Activated CD4-positive, alpha-beta T cell treated with anti-CD3 and anti-CD28 coated beads, Interleukin-2, amount 50 U/mL, for 16 hours (primary cell): ENCODE data around the gene ELK4.

Experiments
- DNase-seq: peaks from one replicate; pipeline ENCODE4 v3.0.0-alpha.2; 2020

Gene ELK4

GRCh38 chr1:205631768-205632668, at the start of gene ELK4:
TSS of gene ELK4 (minus strand) at chr1:205632011. CDS start at chr1:205623882, 8,129 bp downstream.
- DNase-seq = peak; percentile 99

DNA sequence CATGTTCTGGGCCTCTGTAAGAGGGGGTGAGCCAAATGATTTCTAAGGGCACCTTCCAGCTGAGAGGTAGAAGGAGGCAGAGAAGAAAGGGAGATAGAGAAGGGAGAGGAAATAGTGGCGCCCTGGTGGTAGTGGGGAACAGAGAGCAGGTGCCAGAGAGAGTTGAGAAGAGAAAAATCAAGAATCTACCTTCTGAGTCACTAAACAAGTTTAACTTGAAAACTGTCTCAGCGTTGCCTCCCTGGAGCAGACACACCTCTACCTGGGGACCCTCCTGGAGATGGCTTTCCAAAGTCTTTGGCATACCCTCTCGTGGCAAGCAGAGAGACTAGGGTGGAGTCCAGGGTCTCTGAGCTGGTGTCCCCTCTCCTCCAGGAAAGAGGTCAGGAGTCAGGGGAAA, 49.6 kb upstream of the ELK4 start:
- DNase-seq = no peak

- DNase-seq = peak; percentile 17
Measured at GRCh38 chr1:205680073-205680851, 48.5 kb upstream of the ELK4 start, which contains the start of gene SLC45A3. TSS of gene SLC45A3 (minus strand) at chr1:205680509. CDS start at chr1:205664656, 15,853 bp downstream.

DNA sequence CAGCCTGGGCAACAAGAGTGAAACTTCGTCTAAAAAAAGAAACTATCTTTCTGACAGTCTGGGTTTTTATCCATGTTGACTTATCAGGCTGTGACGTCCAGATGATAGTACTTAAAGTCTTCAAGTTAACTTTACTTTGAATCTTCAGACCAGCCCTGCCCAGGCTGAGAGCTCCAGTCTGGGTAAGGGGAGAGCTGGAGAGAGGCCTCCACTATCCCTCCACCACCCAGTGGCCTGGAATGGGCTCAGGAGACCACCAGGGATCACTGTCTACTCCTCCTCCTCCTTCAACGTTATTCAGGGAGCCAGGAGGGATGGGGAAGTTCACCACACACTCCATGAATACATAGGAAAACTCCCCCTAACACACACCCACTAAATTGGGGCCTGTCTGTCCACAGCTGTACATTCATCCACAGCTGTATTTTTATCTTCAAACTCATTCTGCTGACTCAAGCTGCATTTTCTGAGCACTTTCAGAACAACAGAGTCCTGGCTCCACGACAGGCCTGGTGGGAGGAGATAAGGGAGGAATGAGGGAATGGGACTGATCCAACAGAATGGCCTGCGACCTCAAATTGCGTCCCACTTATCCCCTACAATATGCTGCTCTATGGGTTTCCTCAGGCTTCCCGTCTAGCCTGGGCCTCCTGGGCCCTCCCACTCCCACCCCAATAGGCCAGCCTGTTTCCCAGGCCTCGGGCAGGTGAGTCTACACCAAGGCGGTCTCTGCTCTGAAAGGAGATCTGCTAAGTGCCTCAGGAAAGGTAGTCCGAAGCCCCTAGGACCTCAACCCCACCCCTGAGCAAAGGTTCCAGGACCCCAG, 46.7 kb upstream of the ELK4 start:
- DNase-seq = no peak

- DNase-seq = no peak
Measured at GRCh38 chr1:205677167-205677566, 45.4 kb upstream of the ELK4 start.

GRCh38 chr1:205676597-205676996, 44.8 kb upstream of the ELK4 start:
- no peak for DNase-seq

GRCh38 chr1:205676002-205676401, 44.2 kb upstream of the ELK4 start:
- DNase-seq = no peak

GRCh38 chr1:205675247-205675646, 43.4 kb upstream of the ELK4 start:
- DNase-seq = no peak

GRCh38 chr1:205672970-205673369, 41.2 kb upstream of the ELK4 start:
- no peak for DNase-seq

DNA sequence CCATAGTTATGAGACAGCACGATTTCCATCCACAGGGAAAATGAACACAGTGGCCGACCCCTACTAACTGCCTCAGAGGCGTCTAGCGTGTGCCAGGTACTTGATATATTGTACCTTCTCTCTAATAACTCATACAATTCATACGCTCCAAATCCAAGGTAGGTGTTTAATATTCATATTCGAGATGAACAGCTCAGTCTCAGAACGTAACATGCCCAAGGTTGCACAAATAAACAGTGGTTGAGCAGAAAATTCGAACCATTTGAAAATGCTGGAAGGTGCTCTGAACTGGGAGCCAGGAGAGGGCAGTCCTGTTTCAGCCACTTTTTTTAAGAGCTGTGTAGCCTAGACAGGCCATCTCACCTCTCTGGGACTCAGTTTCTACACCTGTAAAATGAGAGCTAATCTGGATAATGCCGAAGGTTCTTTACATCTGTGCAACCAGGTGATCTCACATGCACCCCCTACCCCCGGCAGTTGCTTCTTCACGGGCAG, 40.6 kb upstream of the ELK4 start:
- no peak for DNase-seq

DNA sequence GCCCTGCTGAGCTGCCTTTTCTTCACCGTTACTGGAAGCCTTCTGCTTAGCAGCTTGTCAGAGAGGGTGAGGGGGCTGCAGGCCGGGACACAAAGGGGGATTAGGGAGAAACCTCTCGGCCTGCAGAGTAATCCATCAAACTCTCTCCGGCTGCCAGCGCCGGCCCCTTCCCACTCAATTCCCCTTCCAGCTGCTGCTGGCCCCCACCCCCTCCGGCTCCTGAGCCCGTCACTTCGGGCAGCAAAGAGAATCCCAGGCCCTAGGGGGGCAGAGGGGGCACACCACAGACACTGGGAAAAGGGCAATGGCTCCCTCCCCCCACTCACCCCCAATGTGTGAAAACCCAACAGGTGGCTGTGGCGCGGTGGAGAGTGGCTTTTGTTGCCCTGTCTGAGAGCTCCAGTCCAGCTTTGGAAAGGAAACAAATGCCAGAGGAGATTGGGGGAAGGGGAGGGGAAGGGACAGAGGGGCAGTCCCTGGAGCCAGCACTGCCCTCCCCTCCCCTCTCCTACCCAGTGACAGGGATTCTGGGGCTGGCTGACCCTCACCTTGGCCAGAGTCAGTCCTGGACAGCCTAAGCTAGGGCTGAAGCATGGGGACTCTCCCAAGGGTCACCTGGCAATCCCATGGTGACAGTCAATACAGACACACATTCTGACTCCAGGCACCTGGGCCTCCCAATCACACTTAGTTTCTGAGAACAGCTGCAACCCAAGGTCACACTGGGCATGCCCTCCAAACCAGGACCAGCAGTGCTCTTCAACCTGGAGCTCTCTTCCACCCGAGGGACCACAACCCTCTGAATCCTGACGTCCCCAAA, 39.0 kb upstream of the ELK4 start:
- no peak for DNase-seq

GRCh38 chr1:205670150-205670446, 38.3 kb upstream of the ELK4 start:
- no peak for DNase-seq

DNA sequence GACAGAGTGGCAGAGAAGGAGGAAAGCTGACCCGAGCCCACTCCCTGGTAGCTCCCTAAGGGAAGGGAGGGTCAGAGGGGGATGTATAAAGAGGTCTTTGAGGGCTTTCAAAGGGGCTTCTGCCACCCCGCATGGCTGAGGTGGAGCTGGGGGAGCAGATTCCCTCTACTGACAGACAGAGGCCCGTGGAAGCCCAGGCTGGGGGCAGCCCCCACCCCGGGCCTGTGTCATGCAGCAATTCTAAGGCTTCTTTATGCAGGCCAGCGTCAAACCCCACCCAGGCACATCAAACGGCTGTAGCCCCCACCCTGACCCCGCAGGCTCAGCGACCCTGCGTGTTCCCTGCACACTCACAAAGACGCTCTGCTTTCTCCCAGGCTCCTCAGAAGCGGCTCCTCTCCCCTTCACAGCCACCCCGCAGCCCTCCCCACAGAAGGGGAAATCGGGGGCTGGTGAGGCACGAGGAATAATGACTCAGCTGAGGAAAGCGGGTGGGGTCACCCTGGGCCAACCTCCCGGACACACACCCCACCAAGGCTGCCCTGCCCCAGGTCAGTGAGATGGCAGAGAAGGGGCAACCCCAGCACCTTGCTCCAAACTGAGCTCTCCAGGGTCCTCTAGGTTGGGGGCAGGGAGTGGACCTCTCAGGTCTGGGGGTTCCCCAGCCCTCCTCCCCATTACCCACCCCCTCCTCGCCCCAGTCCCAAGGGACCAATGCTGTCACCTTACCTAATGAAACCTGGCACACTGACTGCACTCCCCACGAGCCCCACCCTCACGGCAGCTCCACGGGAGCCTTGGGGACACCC, 37.7 kb upstream of the ELK4 start:
- no peak for DNase-seq

DNA sequence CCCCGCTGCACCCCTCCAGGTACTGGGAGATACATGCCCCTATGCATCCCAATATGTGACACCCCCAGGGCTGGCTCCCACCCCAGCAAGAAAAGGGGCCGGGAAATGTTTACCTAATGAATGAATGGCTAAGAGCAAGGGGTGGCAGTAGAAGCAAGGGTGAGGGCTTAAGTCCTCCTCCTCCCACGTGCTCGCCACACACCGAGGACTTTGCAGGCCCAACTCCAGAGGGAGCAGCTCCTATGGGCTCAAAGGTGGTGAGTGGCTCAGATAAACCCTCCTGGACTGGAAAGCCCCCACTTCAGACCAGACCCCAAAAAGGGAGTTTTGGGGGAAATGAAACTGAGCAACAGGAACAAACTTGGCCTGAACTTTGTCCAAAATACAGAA, 37.1 kb upstream of the ELK4 start:
- DNase-seq = no peak

GRCh38 chr1:205667909-205668643, 36.3 kb upstream of the ELK4 start:
- no peak for DNase-seq

DNA sequence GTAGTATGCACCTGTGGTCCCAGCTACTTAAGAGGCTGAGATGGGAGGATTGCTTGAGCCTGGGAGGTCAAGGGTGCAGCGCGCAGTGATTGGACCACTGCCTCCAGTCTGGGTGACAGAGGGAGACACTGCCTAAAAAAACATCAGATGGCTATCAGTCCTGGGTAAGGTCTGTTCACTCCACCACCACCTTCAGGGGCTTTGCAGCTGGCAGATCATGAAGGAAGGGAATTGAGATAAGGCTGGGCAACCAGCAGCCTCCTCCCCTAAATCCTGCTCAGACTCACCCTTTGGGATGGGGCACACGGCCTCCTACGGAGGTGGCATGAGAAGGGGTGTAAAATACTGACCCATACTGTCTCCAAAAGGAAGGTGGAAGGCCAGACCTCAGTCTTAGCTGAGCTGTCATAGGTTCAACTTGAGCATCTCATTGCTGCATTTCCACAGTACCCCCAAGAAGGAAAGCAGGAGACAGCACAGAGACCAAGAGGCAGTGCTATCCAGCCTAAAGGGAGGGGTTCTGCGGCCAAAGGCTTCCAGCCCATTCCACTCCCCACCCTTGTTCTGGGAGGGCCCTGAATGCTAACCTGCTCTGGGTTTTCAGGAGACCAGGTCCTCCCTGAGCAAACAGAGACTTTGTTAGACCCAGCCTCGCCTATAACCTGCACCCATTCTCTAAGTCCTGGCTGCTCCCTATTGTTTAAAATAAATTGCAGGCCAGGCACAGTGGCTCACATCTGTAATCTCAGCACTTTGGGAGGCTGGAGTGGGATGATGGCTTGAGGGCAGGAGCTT, 34.8 kb upstream of the ELK4 start:
- DNase-seq = no peak

DNA sequence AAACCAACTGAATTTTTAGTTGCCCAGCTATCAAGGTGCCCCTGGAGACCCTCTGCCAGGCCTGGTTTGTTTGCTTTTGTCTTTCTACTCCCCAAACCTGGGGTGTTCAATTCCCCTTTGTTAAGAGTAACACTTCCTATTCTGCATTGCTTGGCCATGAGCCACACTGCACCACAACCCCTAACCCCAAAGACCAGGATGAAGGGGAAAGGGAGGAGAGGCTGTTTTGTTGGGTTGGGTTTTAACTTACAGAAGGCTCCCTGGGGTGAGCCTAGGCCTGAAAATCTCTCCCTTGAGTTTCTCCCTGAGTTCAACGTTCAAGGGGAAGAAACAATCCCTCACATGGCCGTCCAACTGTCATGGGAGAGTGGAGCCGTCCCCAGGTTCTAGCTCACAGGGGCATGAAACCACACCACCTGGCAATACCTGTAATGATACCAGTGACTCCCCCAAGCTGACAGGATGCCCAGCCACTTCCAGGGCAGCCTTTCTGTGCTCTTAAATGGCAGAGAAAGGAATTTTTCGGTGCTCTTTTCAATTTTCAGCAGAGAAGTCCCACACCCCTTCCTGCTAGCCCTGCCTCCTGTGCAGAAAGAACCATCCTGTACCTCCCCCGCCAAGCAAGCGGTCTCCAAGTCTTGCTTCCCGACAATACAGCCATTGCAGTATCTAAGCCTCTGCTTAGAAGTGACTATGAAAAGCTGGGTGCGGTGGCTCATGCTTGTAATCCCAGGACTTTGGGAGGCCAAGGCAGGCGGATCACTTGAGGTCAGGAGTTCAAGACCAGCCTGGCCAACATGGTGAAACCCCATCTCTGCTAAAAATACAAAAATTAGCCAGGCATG, 33.6 kb upstream of the ELK4 start:
- DNase-seq = no peak

- DNase-seq = no peak
Measured at GRCh38 chr1:205664399-205665017, 32.7 kb upstream of the ELK4 start.
